ENCODE results near the gene OSBPL5. TPM values are rescaled to one million over a fixed set of nuclear protein-coding genes. Genes with fewer than 3 reads are reported as not detected.

The OSBPL5 gene
- total and polyA plus RNA-seq, 2 of the 4 experiments (the other 2 are of a cell fraction), result 14.9 to 22.3 TPM

DNA sequence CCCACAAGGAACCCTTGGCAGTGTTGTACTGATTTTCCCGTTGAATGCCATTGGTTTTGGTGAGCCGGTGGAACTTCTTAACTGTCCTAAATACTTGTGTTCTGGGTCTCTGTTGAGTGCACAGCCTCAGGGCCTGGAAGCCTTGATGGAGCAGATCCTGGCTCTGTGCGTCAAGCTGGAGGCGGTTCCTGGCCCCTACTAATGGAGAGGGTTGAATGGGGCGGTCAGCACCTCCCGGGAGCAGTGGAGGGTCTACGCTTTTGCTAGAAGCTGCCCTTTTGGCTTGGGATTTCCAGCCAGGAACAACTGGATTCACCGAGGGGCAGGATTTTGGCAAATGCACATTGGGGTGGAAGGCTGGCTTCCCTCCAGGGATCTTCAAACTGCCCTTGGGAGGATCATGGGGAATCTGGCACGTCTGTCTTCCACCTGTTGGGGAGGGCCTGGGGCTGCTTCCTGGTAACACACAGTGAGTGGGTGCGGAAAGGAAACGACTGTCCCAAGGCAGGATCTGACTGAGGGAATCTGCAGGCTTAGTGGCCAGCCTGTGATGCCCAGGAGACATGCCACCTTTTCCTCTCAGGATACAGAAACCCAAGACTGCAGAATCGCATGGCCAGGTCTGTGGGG, 6.9 kb upstream of the OSBPL5 start:
- TF ChIP-seq RAD21 (IDR thresholded peaks at IDR 0.05; ENCODE audit: low read length), result no peak
- TF ChIP-seq, protein P1, sequence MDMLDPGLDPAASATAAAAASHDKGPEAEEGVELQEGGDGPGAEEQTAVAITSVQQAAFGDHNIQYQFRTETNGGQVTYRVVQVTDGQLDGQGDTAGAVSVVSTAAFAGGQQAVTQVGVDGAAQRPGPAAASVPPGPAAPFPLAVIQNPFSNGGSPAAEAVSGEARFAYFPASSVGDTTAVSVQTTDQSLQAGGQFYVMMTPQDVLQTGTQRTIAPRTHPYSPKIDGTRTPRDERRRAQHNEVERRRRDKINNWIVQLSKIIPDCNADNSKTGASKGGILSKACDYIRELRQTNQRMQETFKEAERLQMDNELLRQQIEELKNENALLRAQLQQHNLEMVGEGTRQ (IDR thresholded peaks at IDR 0.05; ENCODE audit: low read depth, low read length), result no peak
- no peak for TF ChIP-seq NFE2L2 (IDR thresholded peaks at IDR 0.05; ENCODE audit: low read depth, low read length)
- TF ChIP-seq, protein P2, sequence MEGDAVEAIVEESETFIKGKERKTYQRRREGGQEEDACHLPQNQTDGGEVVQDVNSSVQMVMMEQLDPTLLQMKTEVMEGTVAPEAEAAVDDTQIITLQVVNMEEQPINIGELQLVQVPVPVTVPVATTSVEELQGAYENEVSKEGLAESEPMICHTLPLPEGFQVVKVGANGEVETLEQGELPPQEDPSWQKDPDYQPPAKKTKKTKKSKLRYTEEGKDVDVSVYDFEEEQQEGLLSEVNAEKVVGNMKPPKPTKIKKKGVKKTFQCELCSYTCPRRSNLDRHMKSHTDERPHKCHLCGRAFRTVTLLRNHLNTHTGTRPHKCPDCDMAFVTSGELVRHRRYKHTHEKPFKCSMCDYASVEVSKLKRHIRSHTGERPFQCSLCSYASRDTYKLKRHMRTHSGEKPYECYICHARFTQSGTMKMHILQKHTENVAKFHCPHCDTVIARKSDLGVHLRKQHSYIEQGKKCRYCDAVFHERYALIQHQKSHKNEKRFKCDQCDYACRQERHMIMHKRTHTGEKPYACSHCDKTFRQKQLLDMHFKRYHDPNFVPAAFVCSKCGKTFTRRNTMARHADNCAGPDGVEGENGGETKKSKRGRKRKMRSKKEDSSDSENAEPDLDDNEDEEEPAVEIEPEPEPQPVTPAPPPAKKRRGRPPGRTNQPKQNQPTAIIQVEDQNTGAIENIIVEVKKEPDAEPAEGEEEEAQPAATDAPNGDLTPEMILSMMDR (conservative IDR thresholded peaks at IDR 0.05; ENCODE audit: low read depth, low read length), result no peak
- TF ChIP-seq, protein P3, sequence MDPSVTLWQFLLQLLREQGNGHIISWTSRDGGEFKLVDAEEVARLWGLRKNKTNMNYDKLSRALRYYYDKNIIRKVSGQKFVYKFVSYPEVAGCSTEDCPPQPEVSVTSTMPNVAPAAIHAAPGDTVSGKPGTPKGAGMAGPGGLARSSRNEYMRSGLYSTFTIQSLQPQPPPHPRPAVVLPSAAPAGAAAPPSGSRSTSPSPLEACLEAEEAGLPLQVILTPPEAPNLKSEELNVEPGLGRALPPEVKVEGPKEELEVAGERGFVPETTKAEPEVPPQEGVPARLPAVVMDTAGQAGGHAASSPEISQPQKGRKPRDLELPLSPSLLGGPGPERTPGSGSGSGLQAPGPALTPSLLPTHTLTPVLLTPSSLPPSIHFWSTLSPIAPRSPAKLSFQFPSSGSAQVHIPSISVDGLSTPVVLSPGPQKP (IDR thresholded peaks at IDR 0.05; ENCODE audit: borderline replicate concordance, low read depth, low read length), result no peak
- TF ChIP-seq POLR2A (IDR thresholded peaks at IDR 0.05; ENCODE audit: low read depth, low read length), result no peak
- TF ChIP-seq MAFK (IDR thresholded peaks at IDR 0.05; ENCODE audit: low read depth, low read length), result no peak
- no peak for TF ChIP-seq SMC3 (IDR thresholded peaks at IDR 0.05; ENCODE audit: low read depth, low read length)
- no peak for TF ChIP-seq MXI1 (IDR thresholded peaks at IDR 0.05; ENCODE audit: borderline replicate concordance, low read depth, low read length)
- TF ChIP-seq CHD1 (IDR thresholded peaks at IDR 0.05; ENCODE audit: low read depth, low read length), result no peak
- TF ChIP-seq BHLHE40 (IDR thresholded peaks at IDR 0.05; ENCODE audit: low read depth, low read length), result no peak
- TF ChIP-seq MAZ (IDR thresholded peaks at IDR 0.05; ENCODE audit: borderline replicate concordance, low read depth, low read length), result no peak
- no peak for TF ChIP-seq RFX5 (IDR thresholded peaks at IDR 0.05; ENCODE audit: low read depth, low read length)
- TF ChIP-seq FOS (IDR thresholded peaks at IDR 0.05; ENCODE audit: low read depth, low read length), result no peak
- no peak for TF ChIP-seq CEBPB (IDR thresholded peaks at IDR 0.05; ENCODE audit: low read depth, low read length)
- no peak for TF ChIP-seq RCOR1 (IDR thresholded peaks at IDR 0.05; ENCODE audit: insufficient replicate concordance, low read length)
- no peak overlapping the region for H2BK15ac ChIP-seq (ENCODE audit: low read depth, low read length)
- H3K23ac ChIP-seq (ENCODE audit: low read depth, low read length), result no peak overlapping the region
- H3K4me1 ChIP-seq (ENCODE audit: control insufficient read depth, insufficient read depth, low read length), result peaks cover 14% of the 10 kb centered on the region
- H4K8ac ChIP-seq (ENCODE audit: low read depth in 2 of 2, low read length in 2 of 2), result no peak overlapping the region
- no peaks in the 10 kb centered on the region for H3K79me1 ChIP-seq (ENCODE audit: low read depth in 1 of 2, low read length in 2 of 2)
- BruUV-seq (replicated peaks), result no TSS peak
- no peaks in the 10 kb centered on the region for H4K20me1 ChIP-seq (ENCODE audit: insufficient read depth, low read length)
- no peak overlapping the region for H2BK20ac ChIP-seq (ENCODE audit: low read depth, low read length)
- H2AK5ac ChIP-seq (ENCODE audit: low read depth, low read length), result no peak overlapping the region
- H3K9me3 ChIP-seq (ENCODE audit: control insufficient read depth, insufficient read depth, low read length), result peaks cover 4% of the 10 kb centered on the region; the same call in 1 of the 2 replicates
- H2BK120ac ChIP-seq (ENCODE audit: low read depth, low read length), result no peak overlapping the region
- no peak overlapping the region for H3K4ac ChIP-seq (ENCODE audit: low read depth, low read length)
- DNase-seq, result no peak
- H4K5ac ChIP-seq (ENCODE audit: low read depth, low read length), result no peak overlapping the region
- H3K9me1 ChIP-seq (ENCODE audit: insufficient read depth, low read length), result no peaks in the 10 kb centered on the region
- H2BK5ac ChIP-seq (ENCODE audit: low read depth, low read length, poor library complexity, severe bottlenecking), result no peak overlapping the region
- no peak overlapping the region for H2AK9ac ChIP-seq (replicated peaks; ENCODE audit: low read depth, low read length, poor library complexity)
- intact Hi-C loops (cut with micrococcal nuclease) (no loop called here), dilution Hi-C loops (cut with HindIII; ENCODE audit: low sequenced_read_pairs, unreplicated experiment) (no loop called here), in situ Hi-C loops (cut with MboI; ENCODE audit: low sequenced_read_pairs) (no loop called here)
- no peak overlapping the region for H4K91ac ChIP-seq (ENCODE audit: insufficient read depth, low read depth, low read length)
- ChIA-PET CTCF (no interaction called here), POLR2A (ENCODE audit: unreplicated experiment) (no interaction called here)
- H3K14ac ChIP-seq (replicated peaks; ENCODE audit: low read depth, low read length), result no peak overlapping the region
- H3K27ac ChIP-seq (ENCODE audit: insufficient read depth, low read length), result no peak overlapping the region
- WGBS, 2 experiments (ENCODE audit: extremely low coverage in 2 of 2, insufficient read length in 1 of 2), result 69% methylated on average over 7 of the region's 12 CpGs; no CpG with 5 or more reads in 1 of the 2 experiments
- H3K27me3 ChIP-seq (ENCODE audit: control insufficient read depth, insufficient read depth, low read length), result peaks cover 9% of the 10 kb centered on the region; the same call in 1 of the 2 replicates
- H3K18ac ChIP-seq (ENCODE audit: low read depth, low read length), result no peak overlapping the region
- peak overlapping the region; percentile 23 for H2AFZ ChIP-seq (replicated peaks; ENCODE audit: low read length, poor library complexity)
- no peaks in the 10 kb centered on the region for H3K36me3 ChIP-seq (ENCODE audit: control insufficient read depth, insufficient read depth, low read length)
- H3K4me3 ChIP-seq (ENCODE audit: insufficient read depth, low read depth, low read length), result no peak overlapping the region
- no peak for ATAC-seq (ENCODE audit: low read depth)
- H3K9ac ChIP-seq (ENCODE audit: low read depth, low read length), result no peak overlapping the region
- no peak overlapping the region for H3K4me2 ChIP-seq (ENCODE audit: low read depth, low read length)
- H3K56ac ChIP-seq (ENCODE audit: extremely low read depth, insufficient read depth, low read length), result no peak overlapping the region

All from IMR-90 (cell line).